HAP-1 (cell line): ENCODE data around the gene FAM241B.
A peak's percentile ranks its signal among the peaks of the same experiment; 100 is the strongest.

Experiments used
- DNase-seq, 2 experiments: peaks; one replicate each; pipeline ENCODE4 v3.0.0-alpha.2; 2016 to 2020; ENCODE audit warnings: low spot score in 2 of 2
- H3K27me3 ChIP-seq: fragments of 250-450 bp; sonication (Bioruptor Pico); 2 replicates; pipeline ENCODE4 v1.5.1; 2020; ENCODE audit warnings: low read depth, mild to moderate bottlenecking, moderate library complexity
- H3K36me3 ChIP-seq: fragments of 250-450 bp; sonication (Bioruptor Pico); replicated peaks from 2 replicates; pipeline ENCODE4 v1.5.1; 2020; ENCODE audit warnings: mild to moderate bottlenecking
- H3K4me1 ChIP-seq: fragments of 250-450 bp; sonication (Bioruptor Pico); 2 replicates; pipeline ENCODE4 v1.5.1; 2020; ENCODE audit warnings: mild to moderate bottlenecking
- H3K4me3 ChIP-seq: fragments of 250-450 bp; sonication (Bioruptor Pico); 2 replicates; pipeline ENCODE4 v1.5.1; 2020; ENCODE audit warnings: mild to moderate bottlenecking, moderate library complexity
- H3K9me3 ChIP-seq: fragments of 250-450 bp; sonication (Bioruptor Pico); 2 replicates; pipeline ENCODE4 v1.5.1; 2020; ENCODE audit warnings: mild to moderate bottlenecking, moderate library complexity
- in situ Hi-C: fragments of 300-500 bp; cut with MboI; formaldehyde crosslinking; loops from 3 replicates; pipeline ENCODE4 v1.14.3; 2020; ENCODE audit warnings: low sequenced_read_pairs, inconsistent platforms, mixed read lengths

The FAM241B gene

DNA sequence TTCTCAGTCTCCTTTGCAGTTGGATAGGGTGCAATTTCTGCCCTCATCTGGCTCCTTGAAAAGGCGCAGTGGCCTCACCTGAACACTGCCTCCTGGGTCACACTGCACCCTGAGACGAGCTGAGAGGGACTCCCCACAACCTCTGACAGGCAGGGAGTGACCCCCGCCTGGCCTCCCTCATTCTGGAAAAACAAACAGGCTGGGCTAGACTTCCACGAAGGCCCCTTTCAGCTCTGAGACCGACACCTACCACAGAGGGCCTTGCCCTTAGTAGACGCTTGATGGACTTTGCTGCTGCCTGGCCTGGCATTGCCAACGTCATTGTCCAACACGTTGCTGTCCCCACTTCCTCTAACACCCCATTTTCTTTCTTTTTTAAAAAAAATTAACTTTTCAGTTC lies 8.6 kb downstream of the FAM241B start:
- DNase-seq: no peak
- in situ Hi-C loops: loop anchor here (5.0 to 25.0 kb wide), 3 partner anchors 121 to 401 kb away; no protein-coding TSS in a partner anchor
- Histone ChIP-seq H3K9me3 (no peaks in the 10 kb centered on the region), H3K36me3 (no peaks in the 10 kb centered on the region), H3K4me1 (no peaks in the 10 kb centered on the region), H3K27me3 (no peaks in the 10 kb centered on the region), H3K4me3 (no peak overlapping the region)

DNA sequence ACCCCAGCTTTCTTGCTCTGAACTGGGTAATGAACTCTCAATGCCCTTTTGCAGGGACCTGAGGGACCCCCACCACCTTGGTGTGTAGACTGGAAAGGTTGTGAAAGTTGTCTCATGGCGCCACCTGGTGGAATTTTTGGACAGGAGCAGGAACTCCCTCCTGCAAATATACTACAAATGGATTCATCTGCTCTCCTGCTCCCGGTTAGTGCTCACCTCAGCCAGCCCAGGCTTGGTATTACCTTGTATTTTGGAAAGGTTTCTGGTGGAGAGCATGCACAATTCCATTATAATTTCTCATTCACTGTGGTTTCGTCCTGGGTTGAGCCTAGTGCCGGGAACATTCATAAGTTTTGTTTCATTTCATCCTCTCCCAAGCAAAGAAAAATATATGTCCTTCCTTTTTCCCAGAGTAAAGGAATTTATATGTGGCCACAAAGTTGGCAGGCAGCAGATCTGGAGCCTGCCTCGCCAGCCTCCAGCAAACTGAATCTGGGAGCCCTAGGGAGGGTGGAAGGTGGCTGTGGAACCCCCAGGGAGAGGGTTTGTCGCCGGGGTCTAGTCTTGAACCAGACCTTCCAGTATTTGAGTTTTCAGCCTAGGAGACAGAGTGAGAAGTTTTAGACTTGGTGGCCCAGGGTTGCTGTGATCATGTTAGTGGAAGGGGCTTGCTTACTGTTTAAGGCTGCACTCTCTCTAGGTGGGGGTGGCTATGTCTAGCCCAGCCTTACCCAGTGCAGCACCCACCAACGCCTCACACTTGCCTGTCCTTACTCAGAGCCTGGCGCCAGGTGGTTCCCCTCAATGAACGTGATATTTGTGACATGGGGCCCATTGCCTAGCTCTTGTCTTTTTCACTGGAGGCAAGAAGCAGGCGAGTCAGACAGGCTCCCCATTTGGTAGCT lies 9.5 kb downstream of the FAM241B start:
- peak; percentile 43 to 77 for DNase-seq
- in situ Hi-C loops: loop anchor here (5.0 to 25.0 kb wide), 5 partner anchors 78 to 402 kb away; no protein-coding TSS in a partner anchor

DNA sequence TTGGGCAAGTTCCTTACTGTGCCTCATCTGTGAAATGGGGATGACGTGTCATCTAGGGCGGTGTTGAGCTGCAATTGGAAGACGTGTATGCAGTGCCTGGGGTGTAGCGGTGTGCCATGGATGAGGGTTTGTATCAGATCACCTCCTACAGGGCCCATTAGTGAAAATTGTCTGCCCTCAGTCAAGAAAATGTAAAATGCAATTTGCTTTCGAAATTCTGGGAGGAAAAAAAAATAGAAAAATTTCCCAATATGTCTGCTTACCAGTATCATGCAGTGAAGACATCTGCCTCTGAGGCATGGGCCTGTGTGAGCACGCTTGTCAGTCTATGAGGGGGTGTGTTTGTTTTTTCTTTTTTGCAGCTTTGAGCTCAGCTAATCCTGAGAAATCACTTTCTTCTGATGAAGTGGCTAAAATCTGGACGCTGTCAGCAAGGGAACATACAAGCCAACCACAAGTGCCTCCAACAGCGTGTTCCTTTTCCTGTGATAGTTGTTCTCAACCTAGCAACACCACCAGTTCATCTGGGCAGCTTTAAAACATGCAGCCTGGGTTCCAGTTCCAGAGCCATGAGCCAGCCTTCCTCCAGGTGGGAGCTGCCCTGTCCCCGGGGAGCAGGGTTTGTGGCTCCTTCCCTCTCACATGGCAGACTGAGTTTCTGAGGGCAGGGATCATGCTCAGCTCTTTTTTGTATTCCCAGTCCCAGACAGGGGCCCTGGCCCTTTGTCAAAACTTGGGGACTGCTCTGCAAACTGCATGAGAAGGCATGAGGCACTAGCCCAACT lies 10.3 kb downstream of the FAM241B start:
- no peaks in the 10 kb centered on the region for H3K9me3 ChIP-seq
- DNase-seq: no peak
- in situ Hi-C loops: loop anchor here (5.0 to 25.0 kb wide), 3 partner anchors 77 to 403 kb away; no protein-coding TSS in a partner anchor
- H3K4me1 ChIP-seq: no peaks in the 10 kb centered on the region
- no peak overlapping the region for H3K4me3 ChIP-seq
- no peaks in the 10 kb centered on the region for H3K27me3 ChIP-seq
- H3K36me3 ChIP-seq: no peaks in the 10 kb centered on the region

More for the DNA sequence above, 9.5 kb downstream of the FAM241B start:
- Histone ChIP-seq H3K36me3 (no peaks in the 10 kb centered on the region), H3K9me3 (no peaks in the 10 kb centered on the region), H3K27me3 (no peaks in the 10 kb centered on the region), H3K4me1 (no peaks in the 10 kb centered on the region), H3K4me3 (no peak overlapping the region)

DNA sequence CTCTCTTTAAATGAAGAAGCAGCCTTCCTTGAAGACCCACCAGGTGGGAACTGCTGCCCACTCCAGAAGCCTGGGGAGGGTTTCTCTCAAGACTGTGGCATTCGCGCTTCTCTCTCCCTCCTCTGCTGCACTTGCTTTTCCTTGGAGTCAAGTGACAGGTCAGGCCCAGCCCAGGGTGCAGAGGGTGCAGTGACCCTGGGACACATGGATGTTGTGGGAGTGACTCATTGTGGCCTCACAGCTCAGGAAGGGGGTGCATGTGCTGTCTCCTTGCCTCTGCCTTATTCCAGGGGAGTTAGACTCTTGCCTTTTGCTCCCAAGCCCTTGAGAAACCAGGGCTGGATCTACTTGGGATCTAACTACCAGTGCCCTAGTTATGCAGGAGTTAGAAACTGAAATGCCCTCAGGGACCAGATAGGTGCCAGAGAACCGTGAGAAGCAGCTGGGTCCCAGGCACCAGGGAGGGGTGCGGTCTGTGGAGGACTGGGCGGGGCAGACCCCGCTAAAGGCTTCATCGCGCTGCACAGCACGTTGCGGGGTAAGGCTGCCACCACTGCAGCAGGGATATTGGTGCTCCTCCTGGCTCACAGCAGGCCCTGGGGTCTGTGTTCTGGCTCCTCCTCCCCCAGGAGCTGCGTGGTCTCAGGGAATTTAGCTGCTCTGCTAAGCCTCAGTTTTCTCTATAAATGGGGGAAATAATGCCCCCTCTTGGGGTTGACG lies 11.4 kb downstream of the FAM241B start:
- no peak for DNase-seq
- no peaks in the 10 kb centered on the region for H3K36me3 ChIP-seq
- no peak overlapping the region for H3K4me3 ChIP-seq
- H3K4me1 ChIP-seq: no peaks in the 10 kb centered on the region
- in situ Hi-C loops: loop anchor here (5.0 to 25.0 kb wide), 3 partner anchors 76 to 404 kb away; no protein-coding TSS in a partner anchor
- no peaks in the 10 kb centered on the region for H3K27me3 ChIP-seq
- H3K9me3 ChIP-seq: no peaks in the 10 kb centered on the region

DNA sequence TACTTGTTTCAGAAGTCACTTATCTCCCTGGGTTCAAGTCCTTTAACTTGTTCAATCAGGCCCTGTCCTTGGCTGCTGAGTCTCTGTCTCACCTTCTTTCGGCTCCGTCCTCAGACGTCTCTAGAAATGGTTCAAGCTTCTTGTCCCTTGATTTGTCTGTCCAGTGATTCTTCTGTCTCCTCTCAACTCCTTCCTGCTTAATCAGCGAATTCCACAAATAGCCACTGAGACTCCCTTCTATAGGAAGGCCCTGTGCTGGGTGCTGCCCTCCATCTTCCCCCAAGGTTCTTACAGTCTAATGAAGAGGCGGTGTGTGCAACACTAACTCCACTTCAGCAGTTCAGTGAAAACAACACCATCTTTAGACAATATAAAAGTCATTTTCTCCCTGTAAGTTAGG lies 12.7 kb downstream of the FAM241B start:
- Histone ChIP-seq H3K4me3 (no peak overlapping the region), H3K36me3 (no peaks in the 10 kb centered on the region), H3K9me3 (no peaks in the 10 kb centered on the region), H3K4me1 (no peaks in the 10 kb centered on the region), H3K27me3 (no peaks in the 10 kb centered on the region)
- no peak for DNase-seq
- in situ Hi-C loops: loop anchor here (5.0 to 25.0 kb wide), 3 partner anchors 75 to 405 kb away; no protein-coding TSS in a partner anchor

DNA sequence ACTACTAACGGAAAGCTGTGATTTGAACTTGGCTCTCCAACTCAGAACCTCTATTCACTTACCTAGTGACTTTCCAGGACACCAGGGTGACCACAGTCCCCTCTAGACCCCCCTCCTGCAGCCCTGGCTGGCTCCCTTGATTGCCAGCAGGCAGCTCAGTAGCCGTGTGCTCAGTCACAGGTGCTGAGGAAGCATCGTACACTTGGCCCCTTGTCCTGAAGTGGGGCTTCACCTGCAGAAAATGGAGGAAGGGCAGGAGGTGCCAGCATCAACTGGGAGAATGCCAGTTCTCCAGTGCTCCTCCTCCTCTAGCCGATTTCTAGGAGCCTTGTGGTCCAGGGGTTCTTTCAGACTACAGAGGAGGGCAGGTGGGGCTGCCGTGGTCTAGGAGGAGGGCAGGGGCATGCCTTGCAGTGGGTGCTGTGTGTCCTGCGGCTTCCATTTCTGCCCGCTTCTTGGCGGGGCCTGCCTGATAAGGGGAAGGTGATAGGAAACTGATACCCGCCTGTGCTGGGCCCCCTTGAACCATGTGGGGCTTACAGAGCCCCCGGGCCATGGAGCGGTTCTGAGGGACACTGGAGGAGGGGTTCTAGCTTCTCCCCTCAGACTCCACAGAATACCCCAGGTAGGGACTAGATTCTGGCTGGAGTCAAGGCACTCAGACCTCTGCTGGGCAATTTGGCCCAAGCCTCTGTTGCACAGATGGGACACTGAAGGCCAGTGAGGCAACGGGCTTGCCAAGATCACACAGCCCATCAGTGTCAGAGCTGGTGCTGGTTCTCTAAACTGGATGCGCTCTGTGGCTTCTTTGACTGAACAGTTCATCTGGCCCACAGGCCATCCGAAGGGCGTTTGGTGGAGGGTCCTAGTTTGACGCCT lies 14.0 kb downstream of the FAM241B start:
- Histone ChIP-seq H3K27me3 (no peaks in the 10 kb centered on the region), H3K4me3 (no peak overlapping the region), H3K4me1 (no peaks in the 10 kb centered on the region), H3K36me3 (no peaks in the 10 kb centered on the region), H3K9me3 (no peaks in the 10 kb centered on the region)
- in situ Hi-C loops: loop anchor here (5.0 to 25.0 kb wide), 3 partner anchors 73 to 407 kb away; no protein-coding TSS in a partner anchor
- no peak for DNase-seq

DNA sequence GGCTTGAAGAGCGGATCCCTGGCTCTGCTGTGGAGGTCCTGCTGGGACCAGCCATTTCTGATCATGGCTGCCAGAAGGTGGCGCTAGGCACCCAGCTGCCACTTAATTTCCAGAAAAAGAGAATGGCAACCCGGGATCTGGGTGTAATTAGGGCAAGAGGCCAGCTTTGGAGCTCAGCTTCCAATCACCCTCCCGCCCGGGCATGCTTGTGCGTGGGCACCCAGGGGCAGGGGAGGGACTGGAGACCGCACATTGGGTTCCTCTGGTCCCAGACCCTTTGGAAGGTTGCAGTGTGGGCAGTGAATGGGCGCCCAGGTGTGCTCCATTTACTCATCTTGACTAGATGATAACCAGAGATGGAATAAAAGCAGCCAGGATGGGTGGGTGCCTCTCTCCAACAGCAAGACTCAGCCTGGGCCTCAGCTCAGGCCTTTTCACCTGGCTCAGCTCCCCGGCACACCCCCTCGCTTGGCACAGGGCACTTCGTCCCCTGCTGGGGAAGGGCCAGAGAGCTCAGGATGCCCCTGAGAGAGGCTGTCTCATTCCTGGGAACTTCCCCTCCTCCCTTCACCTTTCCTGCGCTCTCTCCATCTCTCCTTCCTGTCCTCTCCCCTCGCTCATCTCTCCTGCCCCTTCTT lies 14.7 kb downstream of the FAM241B start:
- peak; percentile 53 to 79 for DNase-seq
- in situ Hi-C loops: loop anchor here (5.0 to 25.0 kb wide), 3 partner anchors 73 to 407 kb away; no protein-coding TSS in a partner anchor
- Histone ChIP-seq H3K9me3 (no peaks in the 10 kb centered on the region), H3K4me1 (no peaks in the 10 kb centered on the region), H3K36me3 (no peaks in the 10 kb centered on the region), H3K27me3 (no peaks in the 10 kb centered on the region), H3K4me3 (no peak overlapping the region)

DNA sequence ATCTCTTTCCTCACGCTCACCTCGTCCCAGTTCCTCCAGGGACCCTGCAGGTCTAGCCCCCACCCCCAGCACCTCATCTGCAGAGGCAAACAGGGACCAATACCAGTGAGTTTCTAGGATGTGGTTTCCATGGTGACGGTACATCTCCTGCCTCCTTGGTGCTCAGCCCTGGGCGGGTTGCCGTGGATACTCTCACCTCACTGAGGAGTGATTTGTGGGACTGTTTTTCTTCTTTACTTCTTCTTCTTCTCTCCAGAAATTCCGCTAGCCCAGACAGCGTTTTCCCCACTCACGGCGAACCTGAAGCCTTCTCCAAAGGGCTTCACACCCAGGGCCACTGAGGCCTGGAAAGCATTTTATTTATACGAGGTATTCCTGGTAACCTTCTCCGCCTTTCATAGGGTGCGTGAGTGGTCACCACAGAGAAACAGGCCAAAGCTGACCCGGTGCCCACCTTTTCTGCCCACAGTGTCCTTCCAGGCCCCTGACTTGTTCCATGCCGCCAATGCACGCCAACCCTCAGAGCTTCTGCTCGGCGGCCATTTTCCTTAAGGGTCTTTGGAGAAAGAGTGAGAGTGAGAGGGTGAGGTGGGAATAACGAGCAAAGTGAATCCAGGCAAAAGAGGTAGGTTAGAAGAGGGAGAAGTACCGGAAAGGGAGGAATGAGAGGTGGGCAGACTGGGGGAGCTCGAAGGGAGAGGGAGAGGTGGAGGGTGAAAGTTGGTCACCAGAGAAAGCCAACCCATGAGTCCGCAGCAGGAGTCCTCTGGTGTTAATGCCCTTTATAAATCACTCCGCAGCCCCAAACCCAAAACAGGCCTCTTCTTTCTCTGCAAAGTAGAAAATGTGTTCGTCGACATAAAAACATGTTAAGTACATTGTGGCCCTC lies 15.5 kb downstream of the FAM241B start:
- Histone ChIP-seq H3K9me3 (no peaks in the 10 kb centered on the region), H3K4me1 (no peaks in the 10 kb centered on the region), H3K4me3 (no peak overlapping the region), H3K27me3 (no peaks in the 10 kb centered on the region), H3K36me3 (no peaks in the 10 kb centered on the region)
- DNase-seq: no peak
- in situ Hi-C loops: loop anchor here (10.0 to 25.0 kb wide), 2 partner anchors 269 to 408 kb away; no protein-coding TSS in a partner anchor

DNA sequence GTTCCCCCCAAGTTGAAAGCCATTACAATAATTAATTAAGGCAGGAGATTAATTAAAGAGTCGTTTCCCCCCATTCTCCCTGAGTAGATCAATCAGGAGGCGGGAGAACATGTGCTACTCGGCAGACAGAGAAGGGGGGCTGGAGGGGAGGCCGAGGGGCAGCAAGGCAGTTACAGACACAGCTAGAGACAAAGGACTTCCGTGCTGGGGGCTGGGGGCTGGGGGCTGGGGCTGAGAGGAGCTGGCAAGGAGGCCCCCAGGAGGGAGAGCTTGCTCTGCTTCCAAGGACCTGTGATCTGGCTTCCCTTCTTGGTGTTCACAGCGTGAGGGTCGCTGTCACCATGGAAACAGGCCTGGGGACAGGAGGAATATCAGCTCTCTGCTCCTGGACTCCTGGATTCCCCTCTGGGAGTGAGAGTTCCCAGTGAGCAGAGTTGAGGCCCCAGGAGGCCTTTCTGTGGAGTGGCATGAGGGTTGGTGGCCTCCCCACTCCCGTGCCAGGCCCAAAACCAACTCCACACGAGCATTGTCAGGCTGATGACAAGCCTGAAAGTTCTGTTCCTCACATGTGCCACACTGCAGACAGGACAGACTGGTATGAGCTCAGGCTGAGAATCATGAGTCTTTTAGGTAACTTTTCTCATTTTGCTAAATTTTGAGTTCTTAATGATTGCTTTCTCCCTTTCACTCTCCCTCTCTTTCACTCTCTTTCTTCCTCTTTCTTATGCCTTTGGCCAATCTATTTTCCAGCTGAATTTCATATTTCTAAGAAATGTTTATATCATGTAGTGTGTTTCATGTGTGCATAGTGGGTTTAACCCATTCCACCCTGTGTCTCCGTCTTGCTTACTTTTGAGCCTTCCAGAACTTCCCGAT lies 16.4 kb downstream of the FAM241B start:
- H3K36me3 ChIP-seq: no peaks in the 10 kb centered on the region
- peak in 1 of 2 experiments; percentile 10 for DNase-seq
- in situ Hi-C loops: loop anchor here (10.0 to 25.0 kb wide), 2 partner anchors 268 to 409 kb away; no protein-coding TSS in a partner anchor
- no peaks in the 10 kb centered on the region for H3K4me1 ChIP-seq
- no peaks in the 10 kb centered on the region for H3K27me3 ChIP-seq
- H3K4me3 ChIP-seq: no peak overlapping the region
- H3K9me3 ChIP-seq: no peaks in the 10 kb centered on the region

DNA sequence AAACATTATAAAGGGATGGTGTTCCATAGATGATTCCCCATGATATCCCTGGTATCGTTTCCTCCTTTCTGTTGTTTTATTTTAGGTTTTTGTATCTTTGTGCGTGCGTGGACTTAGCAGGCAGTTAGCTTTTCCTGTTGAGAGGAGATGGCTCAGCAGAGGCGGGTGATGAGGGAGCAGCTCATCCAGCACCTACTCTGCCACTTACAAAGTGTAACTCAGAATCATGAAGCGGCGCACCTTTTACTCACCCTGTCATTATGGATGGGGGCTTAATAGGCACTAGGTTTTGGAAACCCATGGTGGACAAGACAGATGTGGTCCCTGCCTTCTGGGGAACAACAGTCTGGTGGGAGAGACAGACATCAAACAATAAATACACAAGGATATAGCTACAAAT lies 17.1 kb downstream of the FAM241B start:
- no peaks in the 10 kb centered on the region for H3K27me3 ChIP-seq
- no peak overlapping the region for H3K4me3 ChIP-seq
- H3K4me1 ChIP-seq: no peaks in the 10 kb centered on the region
- H3K36me3 ChIP-seq: no peaks in the 10 kb centered on the region
- H3K9me3 ChIP-seq: no peaks in the 10 kb centered on the region
- DNase-seq: no peak
- in situ Hi-C loops: loop anchor here (10.0 to 25.0 kb wide), 2 partner anchors 268 to 410 kb away; no protein-coding TSS in a partner anchor
